SK-N-SH treated with all-trans-retinoic acid at 6 μM for 48 hours (cell line): ENCODE measurements around the gene SENP1.

Experiments used
- BACH2 ChIP-seq: fragments of 250-450 bp; sonication (Bioruptor Pico); IDR thresholded peaks from 2 replicates; pipeline ENCODE4 v1.9.0; 2021; ENCODE audit warnings: mild to moderate bottlenecking, borderline replicate concordance
- GLIS3 ChIP-seq: fragments of 250-450 bp; sonication (Bioruptor Pico); IDR thresholded peaks from 2 replicates; pipeline ENCODE4 v1.5.0; 2020; ENCODE audit warnings: mild to moderate bottlenecking, moderate library complexity
- PATZ1 ChIP-seq: fragments of 250-450 bp; sonication (Bioruptor Pico); IDR thresholded peaks from 2 replicates; pipeline ENCODE4 v1.8.0; 2020; ENCODE audit warnings: mild to moderate bottlenecking, moderate library complexity, borderline replicate concordance
- POU6F1 ChIP-seq: fragments of 250-450 bp; sonication (Bioruptor Pico); IDR thresholded peaks from 2 replicates; pipeline ENCODE4 v1.8.0; 2021; ENCODE audit warnings: low read depth, mild to moderate bottlenecking, moderate library complexity, borderline replicate concordance
- PPARA ChIP-seq: fragments of 250-450 bp; sonication (Bioruptor Pico); IDR thresholded peaks from 2 replicates; pipeline ENCODE4 v1.5.0; 2020; ENCODE audit warnings: mild to moderate bottlenecking, borderline replicate concordance
- TCF4 ChIP-seq: fragments of 250-450 bp; sonication (Bioruptor Pico); IDR thresholded peaks from 2 replicates; pipeline ENCODE4 v1.8.0; 2021; ENCODE audit warnings: mild to moderate bottlenecking, moderate library complexity, borderline replicate concordance
- TOX ChIP-seq: fragments of 250-450 bp; sonication (Bioruptor Pico); IDR thresholded peaks from 2 replicates; pipeline ENCODE4 v1.8.0; 2021; ENCODE audit warnings: mild to moderate bottlenecking, moderate library complexity, borderline replicate concordance
- ZFP30 ChIP-seq: fragments of 450-650 bp; formaldehyde crosslinking; IDR thresholded peaks from 2 replicates; pipeline ENCODE4 v1.5.0; 2022; ENCODE audit warnings: mild to moderate bottlenecking, moderate library complexity

- TF ChIP-seq ZFP30 (CRISPR knock-in tag) (no peak), PATZ1 (CRISPR knock-in tag) (no peak), GLIS3 (CRISPR knock-in tag) (no peak), TOX (CRISPR knock-in tag) (no peak), BACH2 (CRISPR knock-in tag) (no peak), POU6F1 (CRISPR knock-in tag) (no peak), PPARA (CRISPR knock-in tag) (no peak), TCF4 (CRISPR knock-in tag) (no peak)
Measured at GRCh38 chr12:48000878-48001504, 104.9 kb downstream of the SENP1 start.
